Neural progenitor cell (in vitro differentiated cells): ENCODE data around the gene RALB. TPM values are rescaled to one million over a fixed set of nuclear protein-coding genes. Genes with fewer than 3 reads are reported as not detected.
A peak's percentile ranks its signal among the peaks of the same experiment; 100 is the strongest.

Experiments
- DNase-seq: peaks from one replicate; pipeline ENCODE4 v3.0.0-alpha.2; 2016; ENCODE audit warnings: low spot score
- H2AFZ ChIP-seq: fragments of 200-600 bp; sonication (generic); replicated peaks from 2 replicates; pipeline ENCODE4 v1.6.1; 2016; ENCODE audit warnings: antibody characterized with exemption
- H3F3A ChIP-seq: fragments of 200-600 bp; sonication (generic); 2 replicates; pipeline ENCODE4 v1.6.1; 2016; ENCODE audit warnings: antibody characterized with exemption, low read depth
- H3K27ac ChIP-seq: fragments of 200-600 bp; sonication (generic); 2 replicates; pipeline ENCODE4 v1.5.1; 2016; ENCODE audit warnings: mild to moderate bottlenecking
- H3K27me3 ChIP-seq: fragments of 200-600 bp; sonication (generic); 2 replicates; pipeline ENCODE4 v1.6.1; 2016; ENCODE audit warnings: mild to moderate bottlenecking, moderate library complexity
- H3K36me3 ChIP-seq: fragments of 200-600 bp; sonication (generic); 2 replicates; pipeline ENCODE4 v1.5.1; 2016
- H3K4me1 ChIP-seq: fragments of 200-600 bp; sonication (generic); 2 replicates; pipeline ENCODE4 v1.6.1; 2016; ENCODE audit warnings: mixed run types
- H3K4me2 ChIP-seq: fragments of 200-600 bp; sonication (generic); 2 replicates; pipeline ENCODE4 v1.6.1; 2016
- H3K4me3 ChIP-seq: fragments of 200-600 bp; sonication (generic); 2 replicates; pipeline ENCODE4 v1.5.1; 2016
- H3K79me2 ChIP-seq: fragments of 200-600 bp; sonication (generic); 2 replicates; pipeline ENCODE4 v1.6.1; 2016; ENCODE audit warnings: low read depth
- H3K9ac ChIP-seq: fragments of 200-600 bp; sonication (generic); 2 replicates; pipeline ENCODE4 v1.6.1; 2016
- H3K9me3 ChIP-seq: fragments of 200-600 bp; sonication (generic); 2 replicates; pipeline ENCODE4 v1.5.1; 2016; ENCODE audit warnings: low read depth
- H4K20me1 ChIP-seq: fragments of 200-600 bp; sonication (generic); 2 replicates; pipeline ENCODE4 v1.6.1; 2016; ENCODE audit warnings: low read depth
- H3K27ac Mint-ChIP-seq: 3 replicates; pipeline ENCODE4 v1.8.0; 2021; ENCODE audit warnings: mixed read lengths
- H3K27me3 Mint-ChIP-seq: 2 replicates; pipeline ENCODE4 v1.8.0; 2022; ENCODE audit warnings: low read depth, mild to moderate bottlenecking, inconsistent platforms, moderate library complexity, mixed read lengths; ENCODE audit not compliant: insufficient read depth
- H3K36me3 Mint-ChIP-seq: 3 replicates; pipeline ENCODE4 v1.8.0; 2021; ENCODE audit warnings: mixed read lengths
- H3K4me1 Mint-ChIP-seq: 3 replicates; pipeline ENCODE4 v1.8.0; 2021; ENCODE audit warnings: mixed read lengths
- H3K4me3 Mint-ChIP-seq: 3 replicates; pipeline ENCODE4 v1.8.0; 2021; ENCODE audit warnings: mild to moderate bottlenecking, moderate library complexity, mixed read lengths
- H3K9me3 Mint-ChIP-seq: 3 replicates; pipeline ENCODE4 v1.8.0; 2020; ENCODE audit warnings: mixed read lengths
- CTCF ChIP-seq: fragments of 200-600 bp; sonication (generic); IDR thresholded peaks from 2 replicates; pipeline ENCODE4 v1.5.1; 2017; ENCODE audit warnings: antibody characterized with exemption, mild to moderate bottlenecking
- EZH2 ChIP-seq: fragments of 200-600 bp; sonication (generic); IDR thresholded peaks from 2 replicates; pipeline ENCODE4 v1.6.1; 2017; ENCODE audit warnings: antibody characterized with exemption, mild to moderate bottlenecking, moderate library complexity
- EZH2phosphoT487 ChIP-seq: fragments of 200-600 bp; sonication (generic); IDR thresholded peaks from 2 replicates; pipeline ENCODE4 v1.6.1; 2017; ENCODE audit warnings: antibody characterized with exemption
- total RNA-seq: library from RNA; depleted of rRNA; stranded (reverse); fragments of >200 nt; gene quantifications from 2 replicates; pipeline ENCODE4 v1.2.3, GENCODE V29; 2015; ENCODE audit warnings: low replicate concordance

RALB gene
- total RNA-seq, 1 donor from 2014 or later, result 79.8 TPM

GRCh38 chr2:120204417-120204816 lies 48.2 kb upstream of the RALB start:
- H3K27me3 Mint-ChIP-seq, result peaks cover 2% of the 10 kb centered on the region
- Histone ChIP-seq H3K9me3 (no peaks in the 10 kb centered on the region), H3K27ac (no peak overlapping the region), H3K79me2 (no peaks in the 10 kb centered on the region), H3F3A (peaks cover 3% of the 10 kb centered on the region), H2AFZ (no peak overlapping the region), H3K9ac (no peak overlapping the region), H3K4me1 (peaks cover 3% of the 10 kb centered on the region), H3K4me3 (no peak overlapping the region), H3K36me3 (no peaks in the 10 kb centered on the region), H3K27me3 (no peaks in the 10 kb centered on the region), H3K4me2 (no peak overlapping the region), H4K20me1 (no peaks in the 10 kb centered on the region)
- H3K9me3 Mint-ChIP-seq, result peaks cover 1% of the 10 kb centered on the region
- no peak for DNase-seq
- peaks cover 5% of the 10 kb centered on the region for H3K4me1 Mint-ChIP-seq
- H3K27ac Mint-ChIP-seq, result no peak overlapping the region
- TF ChIP-seq EZH2phosphoT487 (no peak), EZH2 (no peak), CTCF (no peak)
- H3K36me3 Mint-ChIP-seq, result no peaks in the 10 kb centered on the region
- H3K4me3 Mint-ChIP-seq, result no peak overlapping the region

- peaks cover 5% of the 10 kb centered on the region for H3K4me1 Mint-ChIP-seq
- no peak overlapping the region for H3K9ac ChIP-seq
- no peaks in the 10 kb centered on the region for H4K20me1 ChIP-seq
- no peaks in the 10 kb centered on the region for H3K36me3 ChIP-seq
- H2AFZ ChIP-seq, result no peak overlapping the region
- H3K27ac ChIP-seq, result no peak overlapping the region
- H3K9me3 Mint-ChIP-seq, result no peaks in the 10 kb centered on the region
- H3K4me2 ChIP-seq, result no peak overlapping the region
- H3K27me3 ChIP-seq, result no peaks in the 10 kb centered on the region
- no peak overlapping the region for H3K4me3 ChIP-seq
- peaks cover 3% of the 10 kb centered on the region for H3F3A ChIP-seq
- H3K4me3 Mint-ChIP-seq, result no peak overlapping the region
- H3K79me2 ChIP-seq, result no peaks in the 10 kb centered on the region
- DNase-seq, result no peak
- H3K27ac Mint-ChIP-seq, result no peak overlapping the region
- peaks cover 3% of the 10 kb centered on the region for H3K4me1 ChIP-seq
- H3K9me3 ChIP-seq, result no peaks in the 10 kb centered on the region
- peaks cover 2% of the 10 kb centered on the region for H3K27me3 Mint-ChIP-seq
- TF ChIP-seq EZH2phosphoT487 (no peak), EZH2 (no peak), CTCF (no peak)
- no peaks in the 10 kb centered on the region for H3K36me3 Mint-ChIP-seq
Observed at GRCh38 chr2:120204945-120205670, 47.5 kb upstream of the RALB start.

- H3K36me3 Mint-ChIP-seq, result no peaks in the 10 kb centered on the region
- no peaks in the 10 kb centered on the region for H3K9me3 ChIP-seq
- H3K27ac ChIP-seq, result no peak overlapping the region
- peaks cover 3% of the 10 kb centered on the region for H3K4me1 ChIP-seq
- no peak for TF ChIP-seq EZH2
- TF ChIP-seq CTCF, result peak; percentile 80
- peak; percentile 80 for DNase-seq
- peaks cover 3% of the 10 kb centered on the region for H3F3A ChIP-seq
- no peak overlapping the region for H2AFZ ChIP-seq
- H3K27me3 ChIP-seq, result no peaks in the 10 kb centered on the region
- H3K9me3 Mint-ChIP-seq, result no peaks in the 10 kb centered on the region
- peaks cover 5% of the 10 kb centered on the region for H3K4me1 Mint-ChIP-seq
- H4K20me1 ChIP-seq, result no peaks in the 10 kb centered on the region
- no peak overlapping the region for H3K27ac Mint-ChIP-seq
- H3K4me2 ChIP-seq, result no peak overlapping the region
- H3K4me3 Mint-ChIP-seq, result no peak overlapping the region
- H3K27me3 Mint-ChIP-seq, result peaks cover 2% of the 10 kb centered on the region
- no peak overlapping the region for H3K4me3 ChIP-seq
- H3K79me2 ChIP-seq, result no peaks in the 10 kb centered on the region
- H3K9ac ChIP-seq, result no peak overlapping the region
- no peaks in the 10 kb centered on the region for H3K36me3 ChIP-seq
Observed at GRCh38 chr2:120206022-120206581, 46.5 kb upstream of the RALB start.
